ENCODE data around the gene SEMA3A.

DNA sequence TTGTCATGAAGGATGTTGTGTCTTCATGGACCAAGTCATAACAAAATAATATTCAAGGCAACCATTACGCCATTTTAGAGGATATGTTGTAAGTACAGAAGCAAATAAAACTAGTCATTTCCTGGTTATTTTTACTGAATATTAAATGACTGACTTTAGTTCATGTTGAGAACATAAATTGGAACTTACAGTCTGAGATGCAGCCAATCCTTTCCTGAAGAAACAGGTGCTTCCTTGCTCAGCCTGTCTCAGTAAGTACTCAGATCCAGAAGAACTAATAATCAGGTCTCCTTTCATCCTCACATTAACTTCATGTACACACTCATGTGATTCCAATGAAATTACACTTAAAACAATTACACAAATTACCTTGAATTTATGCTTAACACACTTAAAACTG is 12.3 kb downstream of the SEMA3A start:
- TF ChIP-seq, protein P1, sequence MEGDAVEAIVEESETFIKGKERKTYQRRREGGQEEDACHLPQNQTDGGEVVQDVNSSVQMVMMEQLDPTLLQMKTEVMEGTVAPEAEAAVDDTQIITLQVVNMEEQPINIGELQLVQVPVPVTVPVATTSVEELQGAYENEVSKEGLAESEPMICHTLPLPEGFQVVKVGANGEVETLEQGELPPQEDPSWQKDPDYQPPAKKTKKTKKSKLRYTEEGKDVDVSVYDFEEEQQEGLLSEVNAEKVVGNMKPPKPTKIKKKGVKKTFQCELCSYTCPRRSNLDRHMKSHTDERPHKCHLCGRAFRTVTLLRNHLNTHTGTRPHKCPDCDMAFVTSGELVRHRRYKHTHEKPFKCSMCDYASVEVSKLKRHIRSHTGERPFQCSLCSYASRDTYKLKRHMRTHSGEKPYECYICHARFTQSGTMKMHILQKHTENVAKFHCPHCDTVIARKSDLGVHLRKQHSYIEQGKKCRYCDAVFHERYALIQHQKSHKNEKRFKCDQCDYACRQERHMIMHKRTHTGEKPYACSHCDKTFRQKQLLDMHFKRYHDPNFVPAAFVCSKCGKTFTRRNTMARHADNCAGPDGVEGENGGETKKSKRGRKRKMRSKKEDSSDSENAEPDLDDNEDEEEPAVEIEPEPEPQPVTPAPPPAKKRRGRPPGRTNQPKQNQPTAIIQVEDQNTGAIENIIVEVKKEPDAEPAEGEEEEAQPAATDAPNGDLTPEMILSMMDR (IDR thresholded peaks at IDR 0.05; ENCODE audit: insufficient read depth, low read length, poor library complexity, severe bottlenecking), result no peak
- no peak for TF ChIP-seq EZH2phosphoT487 (conservative IDR thresholded peaks at IDR 0.05; ENCODE audit: low read length)

All from SU-DHL-6 (cell line).